Esophagus (tissue), 2 donors: ENCODE data around the gene SRMS. TPM values are rescaled to one million over a fixed set of nuclear protein-coding genes. Genes with fewer than 3 reads are reported as not detected.
A peak's percentile ranks its signal among the peaks of the same experiment; 100 is the strongest.

Experiments used
- H3K27ac ChIP-seq, 2 donors: one replicate each; pipeline ENCODE4 v1.5.1; 2013; ENCODE audit warnings: low read depth in 2 of 2, mild to moderate bottlenecking in 2 of 2, inconsistent platforms in 1 of 2, low read length in 1 of 2, moderate library complexity in 1 of 2
- H3K27me3 ChIP-seq, 2 donors: one replicate each; pipeline ENCODE4 v1.6.1; 2013; ENCODE audit warnings: low read length in 2 of 2, control low read depth in 1 of 2, mild to moderate bottlenecking in 1 of 2; ENCODE audit not compliant: insufficient read depth in 2 of 2, control insufficient read depth in 1 of 2
- H3K36me3 ChIP-seq, 2 donors: one replicate each; pipeline ENCODE4 v1.6.1; 2013; ENCODE audit warnings: low read length in 1 of 2; ENCODE audit not compliant: control insufficient read depth in 2 of 2, insufficient read depth in 2 of 2
- H3K4me1 ChIP-seq, 2 donors: one replicate each; pipeline ENCODE4 v1.6.1; 2013; ENCODE audit warnings: low read length in 1 of 2; ENCODE audit not compliant: control insufficient read depth in 2 of 2, insufficient read depth in 2 of 2
- H3K4me3 ChIP-seq, 2 donors: one replicate each; pipeline ENCODE4 v1.5.1; 2013; ENCODE audit warnings: low read length in 2 of 2, mild to moderate bottlenecking in 2 of 2, low read depth in 1 of 2, moderate library complexity in 1 of 2
- H3K9me3 ChIP-seq, 2 donors: one replicate each; pipeline ENCODE4 v1.6.1; 2013; ENCODE audit warnings: mild to moderate bottlenecking in 2 of 2, low read depth in 1 of 2, low read length in 1 of 2, moderate library complexity in 1 of 2; ENCODE audit not compliant: control insufficient read depth in 2 of 2, insufficient read depth in 1 of 2
- WGBS, 2 donors: extraction: QIAGEN DNeasy Blood & Tissue Kit; methylation state at CpG; one replicate each; pipeline ENCODE4 v1.1.7; 2013; 5-methylcytosine and 5-hydroxymethylcytosine counted together
- polyA plus RNA-seq, 2 donors: library from polyadenylated mRNA; stranded (reverse); fragments of 200-250 nt; gene quantifications; one replicate each; pipeline ENCODE4 v1.2.3, GENCODE V29; 2013
- donor health status: healthy with polysubstance abuse.
- donor health status: Bipolar disorder and iron deficiency.

The SRMS gene
- polyA plus RNA-seq, 2 donors = 0.04 TPM; not detected in 1

- Histone ChIP-seq H3K4me3 (peak overlapping the region in 1 of 2 donors; percentile 42), H3K36me3 (no peaks in the 10 kb centered on the region), H3K27ac (no peak overlapping the region), H3K9me3 (peaks cover 0 to 2% of the 10 kb centered on the region in 2 donors), H3K27me3 (peaks cover 0 to 13% of the 10 kb centered on the region in 2 donors), H3K4me1 (peaks cover 4 to 6% of the 10 kb centered on the region in 2 donors)
- WGBS, 2 donors = 8 to 14% methylated on average over 33 to 48 of the region's 48 CpGs
These were observed 48.1 kb downstream of the SRMS start for GRCh38 chr20:63499338-63499969.

- Histone ChIP-seq H3K27ac (no peak within 1 kb of the TSS), H3K27me3 (peaks cover 0 to 13% of the 10 kb centered on the region in 2 donors), H3K9me3 (no peaks in the 10 kb centered on the region), H3K36me3 (no peaks in the 10 kb centered on the region), H3K4me1 (peaks cover 4 to 6% of the 10 kb centered on the region in 2 donors), H3K4me3 (peak within 1 kb of the TSS; percentile 22 to 42)
- 1% methylated on average over 33 to 58 of the region's 58 CpGs for whole genome bisulfite sequencing, 2 donors
These were observed 48.6 kb downstream of the SRMS start, which contains the start of gene EEF1A2 for GRCh38 chr20:63498960-63499337. Gene EEF1A2, minus strand, starts transcription at chr20:63499083. Its CDS starts 1,320 bp downstream, at chr20:63497763.

- peaks cover 4 to 6% of the 10 kb centered on the region in 2 donors for H3K4me1 ChIP-seq
- H3K9me3 ChIP-seq = no peaks in the 10 kb centered on the region
- WGBS, 2 donors = 4 to 5% methylated on average over 14 to 60 of the region's 60 CpGs
- H3K27ac ChIP-seq = no peak overlapping the region
- no peaks in the 10 kb centered on the region for H3K36me3 ChIP-seq
- peak overlapping the region in 1 of 2 donors; percentile 42 for H3K4me3 ChIP-seq
- peaks cover 0 to 15% of the 10 kb centered on the region in 2 donors for H3K27me3 ChIP-seq
These were observed 49.3 kb downstream of the SRMS start for GRCh38 chr20:63497946-63498935.

- peaks cover 0 to 6% of the 10 kb centered on the region in 2 donors for H3K9me3 ChIP-seq
- peak overlapping the region in 1 of 2 donors; percentile 3 for H3K4me3 ChIP-seq
- no peak overlapping the region for H3K27ac ChIP-seq
- no peaks in the 10 kb centered on the region for H3K36me3 ChIP-seq
- H3K4me1 ChIP-seq = peaks cover 4 to 6% of the 10 kb centered on the region in 2 donors
- 59 to 64% methylated on average over 18 to 20 of the region's 20 CpGs for WGBS, 2 donors
- peaks cover 0 to 15% of the 10 kb centered on the region in 2 donors for H3K27me3 ChIP-seq
These were observed 50.2 kb downstream of the SRMS start for GRCh38 chr20:63497138-63497945.

- H3K4me3 ChIP-seq = peak overlapping the region; percentile 17 to 19
- peaks cover 4 to 6% of the 10 kb centered on the region in 2 donors for H3K4me1 ChIP-seq
- H3K27ac ChIP-seq = no peak overlapping the region
- peaks cover 0 to 7% of the 10 kb centered on the region in 2 donors for H3K9me3 ChIP-seq
- WGBS, 2 donors = 58 to 61% methylated on average over 16 of the region's 16 CpGs
- peaks cover 0 to 15% of the 10 kb centered on the region in 2 donors for H3K27me3 ChIP-seq
- H3K36me3 ChIP-seq = no peaks in the 10 kb centered on the region
These were observed 50.9 kb downstream of the SRMS start for GRCh38 chr20:63496596-63497120.

GRCh38 chr20:63495741-63496595 lies 51.6 kb downstream of the SRMS start:
- Histone ChIP-seq H3K9me3 (peaks cover 0 to 7% of the 10 kb centered on the region in 2 donors), H3K27me3 (peaks cover 0 to 15% of the 10 kb centered on the region in 2 donors), H3K27ac (no peak overlapping the region), H3K4me1 (peaks cover 4 to 6% of the 10 kb centered on the region in 2 donors), H3K36me3 (no peaks in the 10 kb centered on the region), H3K4me3 (peak overlapping the region; percentile 17 to 19)
- 21 to 22% methylated on average over 43 to 48 of the region's 48 CpGs for WGBS, 2 donors

GRCh38 chr20:63495167-63495720 lies 52.3 kb downstream of the SRMS start:
- H3K4me3 ChIP-seq = no peak overlapping the region
- 81 to 87% methylated on average over 7 to 8 of the region's 8 CpGs for WGBS, 2 donors

More at GRCh38 chr20:63495167-63495720, 52.3 kb downstream of the SRMS start:
- H3K36me3 ChIP-seq = no peaks in the 10 kb centered on the region
- peaks cover 4 to 6% of the 10 kb centered on the region in 2 donors for H3K4me1 ChIP-seq
- peaks cover 0 to 15% of the 10 kb centered on the region in 2 donors for H3K27me3 ChIP-seq
- H3K9me3 ChIP-seq = peaks cover 0 to 7% of the 10 kb centered on the region in 2 donors
- no peak overlapping the region for H3K27ac ChIP-seq
